Hepatocyte (in vitro differentiated cells): ENCODE results near the gene PLOD1.

Experiments
- CTCF ChIP-seq: fragments of 200-600 bp; sonication (generic); IDR thresholded peaks from 2 replicates; pipeline ENCODE4 v1.5.1; 2016; ENCODE audit warnings: antibody characterized with exemption, mild to moderate bottlenecking; ENCODE audit not compliant: poor library complexity
- EZH2 ChIP-seq: fragments of 200-600 bp; sonication (generic); IDR thresholded peaks from 2 replicates; pipeline ENCODE4 v1.6.1; 2016; ENCODE audit warnings: antibody characterized with exemption, mild to moderate bottlenecking, borderline replicate concordance

- TF ChIP-seq CTCF (no peak), EZH2 (no peak)
These were observed 77.5 kb downstream of the PLOD1 start for GRCh38 chr1:12011998-12012397.
